Activated T-helper 2 cell treated with anti-CD3 and anti-CD28 coated beads, Interferon-gamma antibody, Interleukin-2, Interleukin-4, amounts not matched to agents 10 μg/mL and 5 μg/mL and 100 μg/mL, durations not matched to agents 14 hours and 24 hours and 36 hours (primary cell): Measurements from ENCODE around the gene RNF180. TPM values are rescaled to one million over a fixed set of nuclear protein-coding genes. Genes with fewer than 3 reads are reported as not detected.
"Not testable (repeated sequence)": the region's sequence is repeated elsewhere in the genome, so short reads cannot be mapped to it uniquely, and the experiment has no call there.

Experiments
- DNase-seq: peaks from one replicate; pipeline ENCODE4 v3.0.0; 2021; ENCODE audit warnings: low spot score
- H3K27ac Mint-ChIP-seq: one replicate; pipeline ENCODE4 v1.8.0; 2021; ENCODE audit warnings: mixed read lengths
- H3K27me3 Mint-ChIP-seq: one replicate; pipeline ENCODE4 v1.8.0; 2021; ENCODE audit warnings: low read depth, mixed read lengths
- H3K36me3 Mint-ChIP-seq: one replicate; pipeline ENCODE4 v1.8.0; 2021; ENCODE audit warnings: low read depth, mixed read lengths
- H3K4me1 Mint-ChIP-seq: one replicate; pipeline ENCODE4 v1.8.0; 2021; ENCODE audit warnings: low read depth, mixed read lengths
- H3K4me3 Mint-ChIP-seq: one replicate; pipeline ENCODE4 v1.8.0; 2021; ENCODE audit warnings: low read depth, mild to moderate bottlenecking, moderate library complexity, mixed read lengths
- H3K9me3 Mint-ChIP-seq: one replicate; pipeline ENCODE4 v1.8.0; 2021; ENCODE audit warnings: mixed read lengths
- intact Hi-C: fragments of 100-400 bp; cut with micrococcal nuclease; formaldehyde crosslinking; loops from one replicate; pipeline ENCODE4 v1.15.1; 2023
- total RNA-seq: library from RNA; stranded (reverse); gene quantifications from 2 replicates; pipeline ENCODE4 v1.2.3, GENCODE V29; 2022

Gene RNF180
- total RNA-seq, 1 donor from 2014 or later, result not detected

- H3K27ac Mint-ChIP-seq, H3K27me3 Mint-ChIP-seq, H3K4me1 Mint-ChIP-seq, H3K4me3 Mint-ChIP-seq, intact Hi-C loops, H3K9me3 Mint-ChIP-seq, H3K36me3 Mint-ChIP-seq, DNase-seq: not testable (repeated sequence)
Measured at GRCh38 chr5:64225286-64225981, 59.8 kb downstream of the RNF180 start.

- H3K4me1 Mint-ChIP-seq, H3K27me3 Mint-ChIP-seq, H3K9me3 Mint-ChIP-seq, H3K27ac Mint-ChIP-seq, H3K4me3 Mint-ChIP-seq, H3K36me3 Mint-ChIP-seq, DNase-seq, intact Hi-C loops: not testable (repeated sequence)
Measured at GRCh38 chr5:64227131-64227537, 61.5 kb downstream of the RNF180 start.

- no peaks in the 10 kb centered on the region for H3K27me3 Mint-ChIP-seq
- H3K36me3 Mint-ChIP-seq, result no peaks in the 10 kb centered on the region
- no peak overlapping the region for H3K27ac Mint-ChIP-seq
- no peaks in the 10 kb centered on the region for H3K4me1 Mint-ChIP-seq
- no peak for DNase-seq
- intact Hi-C loops, result loop anchor here (2.0 kb wide), 1 partner anchor 384 kb away; no protein-coding TSS in a partner anchor
- H3K4me3 Mint-ChIP-seq, result no peak overlapping the region
- no peaks in the 10 kb centered on the region for H3K9me3 Mint-ChIP-seq
Measured at GRCh38 chr5:64229163-64229774, 63.6 kb downstream of the RNF180 start.

GRCh38 chr5:64260756-64261155 lies 95.1 kb downstream of the RNF180 start:
- no peak overlapping the region for H3K27ac Mint-ChIP-seq
- no peak for DNase-seq
- intact Hi-C loops, result no loop called here
- no peak overlapping the region for H3K4me3 Mint-ChIP-seq
- H3K9me3 Mint-ChIP-seq, result no peaks in the 10 kb centered on the region
- H3K27me3 Mint-ChIP-seq, result no peaks in the 10 kb centered on the region
- H3K36me3 Mint-ChIP-seq, result no peaks in the 10 kb centered on the region
- H3K4me1 Mint-ChIP-seq, result no peaks in the 10 kb centered on the region

- intact Hi-C loops, result no loop called here
- Mint-ChIP-seq H3K4me3 (no peak overlapping the region), H3K27me3 (no peaks in the 10 kb centered on the region), H3K4me1 (no peaks in the 10 kb centered on the region), H3K27ac (no peak overlapping the region), H3K36me3 (no peaks in the 10 kb centered on the region), H3K9me3 (no peaks in the 10 kb centered on the region)
- DNase-seq, result no peak
Measured at GRCh38 chr5:64269164-64269563, 103.5 kb downstream of the RNF180 start.

- no peaks in the 10 kb centered on the region for H3K4me1 Mint-ChIP-seq
- no peak overlapping the region for H3K27ac Mint-ChIP-seq
- H3K36me3 Mint-ChIP-seq, result no peaks in the 10 kb centered on the region
- no peak for DNase-seq
- H3K9me3 Mint-ChIP-seq, result peaks cover 2% of the 10 kb centered on the region
- H3K4me3 Mint-ChIP-seq, result no peak overlapping the region
- intact Hi-C loops, result no loop called here
- H3K27me3 Mint-ChIP-seq, result no peaks in the 10 kb centered on the region
Measured at GRCh38 chr5:64273276-64273675, 107.6 kb downstream of the RNF180 start.

GRCh38 chr5:64285188-64286130 lies 119.8 kb downstream of the RNF180 start:
- Mint-ChIP-seq H3K4me1 (no peaks in the 10 kb centered on the region), H3K27ac (no peak overlapping the region), H3K9me3 (peaks cover 13% of the 10 kb centered on the region), H3K4me3 (no peak overlapping the region), H3K27me3 (no peaks in the 10 kb centered on the region), H3K36me3 (no peaks in the 10 kb centered on the region)
- intact Hi-C loops, result no loop called here
- DNase-seq, result no peak

GRCh38 chr5:64286381-64286780 lies 120.7 kb downstream of the RNF180 start:
- no peak for DNase-seq
- no peak overlapping the region for H3K4me3 Mint-ChIP-seq
- no peaks in the 10 kb centered on the region for H3K27me3 Mint-ChIP-seq
- no peak overlapping the region for H3K27ac Mint-ChIP-seq
- peaks cover 12% of the 10 kb centered on the region for H3K9me3 Mint-ChIP-seq
- intact Hi-C loops, result no loop called here
- H3K36me3 Mint-ChIP-seq, result no peaks in the 10 kb centered on the region
- no peaks in the 10 kb centered on the region for H3K4me1 Mint-ChIP-seq

GRCh38 chr5:64288496-64288895 lies 122.9 kb downstream of the RNF180 start:
- H3K4me1 Mint-ChIP-seq, H3K27ac Mint-ChIP-seq, H3K27me3 Mint-ChIP-seq, H3K36me3 Mint-ChIP-seq, DNase-seq, intact Hi-C loops, H3K4me3 Mint-ChIP-seq: not testable (repeated sequence)
- H3K9me3 Mint-ChIP-seq, result peaks cover 12% of the 10 kb centered on the region

- peaks cover 4% of the 10 kb centered on the region for H3K9me3 Mint-ChIP-seq
Measured at GRCh38 chr5:64292611-64293215, 127.1 kb downstream of the RNF180 start.

GRCh38 chr5:64295101-64295500 lies 129.5 kb downstream of the RNF180 start:
- Mint-ChIP-seq H3K27me3 (no peaks in the 10 kb centered on the region), H3K4me1 (no peaks in the 10 kb centered on the region), H3K9me3 (peaks cover 4% of the 10 kb centered on the region), H3K4me3 (no peak overlapping the region), H3K36me3 (no peaks in the 10 kb centered on the region), H3K27ac (no peak overlapping the region)
- intact Hi-C loops, result no loop called here
- DNase-seq, result no peak

More at GRCh38 chr5:64292611-64293215, 127.1 kb downstream of the RNF180 start:
- H3K36me3 Mint-ChIP-seq, result no peaks in the 10 kb centered on the region
- no peak overlapping the region for H3K4me3 Mint-ChIP-seq
- intact Hi-C loops, result no loop called here
- H3K27ac Mint-ChIP-seq, result no peak overlapping the region
- DNase-seq, result no peak
- H3K27me3 Mint-ChIP-seq, result no peaks in the 10 kb centered on the region
- H3K4me1 Mint-ChIP-seq, result no peaks in the 10 kb centered on the region

GRCh38 chr5:64298586-64298985 lies 132.9 kb downstream of the RNF180 start:
- Mint-ChIP-seq H3K4me1 (no peaks in the 10 kb centered on the region), H3K27ac (no peak overlapping the region), H3K4me3 (no peak overlapping the region), H3K27me3 (no peaks in the 10 kb centered on the region), H3K9me3 (no peaks in the 10 kb centered on the region), H3K36me3 (no peaks in the 10 kb centered on the region)
- intact Hi-C loops, result no loop called here
- DNase-seq, result no peak
